HEK293T (cell line): ENCODE data around the gene PAK4.

Experiments
- CTCF ChIA-PET: fragments of 350-600 bp; formaldehyde crosslinking; extraction: SDS; loops from one replicate; lab custom pipeline; 2021; ENCODE audit warnings: antibody characterized with exemption, inconsistent platforms; lab: Yijun Ruan, JAX
- POLR2A ChIA-PET: fragments of 350-600 bp; formaldehyde crosslinking; extraction: SDS; loops from one replicate; lab custom pipeline; 2020; ENCODE audit warnings: antibody characterized with exemption, inconsistent platforms; lab: Yijun Ruan, JAX
- DNase-seq: peaks from one replicate; pipeline ENCODE4 v3.0.0; 2012; ENCODE audit warnings: mixed read lengths; ENCODE audit errors: extremely low spot score
- ARNT ChIP-seq: fragments of 450-650 bp; IDR thresholded peaks from 2 replicates; pipeline ENCODE4 v1.6.1; 2017; ENCODE audit warnings: mild to moderate bottlenecking
- BHLHE40 ChIP-seq: fragments of 450-650 bp; IDR thresholded peaks from 2 replicates; pipeline ENCODE4 v1.6.1; 2016; ENCODE audit warnings: mild to moderate bottlenecking, moderate library complexity, borderline replicate concordance
- CTBP1 ChIP-seq: fragments of 450-650 bp; IDR thresholded peaks from 2 replicates; pipeline ENCODE4 v1.6.1; 2016; ENCODE audit warnings: borderline replicate concordance
- FOXA1 ChIP-seq: fragments of 450-650 bp; IDR thresholded peaks from 2 replicates; pipeline ENCODE4 v1.6.1; 2016; ENCODE audit warnings: mild to moderate bottlenecking
- HDGF ChIP-seq: fragments of 450-650 bp; IDR thresholded peaks from 2 replicates; pipeline ENCODE4 v1.6.1; 2017; ENCODE audit warnings: antibody characterized with exemption, borderline replicate concordance
- L3MBTL2 ChIP-seq: fragments of 450-650 bp; conservative IDR thresholded peaks from 2 replicates; pipeline ENCODE4 v1.6.1; 2016; ENCODE audit warnings: mild to moderate bottlenecking
- LEF1 ChIP-seq: fragments of 450-650 bp; IDR thresholded peaks from 2 replicates; pipeline ENCODE4 v1.6.1; 2017; ENCODE audit warnings: mild to moderate bottlenecking, borderline replicate concordance
- NFRKB ChIP-seq: fragments of 450-650 bp; IDR thresholded peaks from 2 replicates; pipeline ENCODE4 v1.6.1; 2016; ENCODE audit warnings: mild to moderate bottlenecking, moderate library complexity
- SP1 ChIP-seq: fragments of 450-650 bp; IDR thresholded peaks from 2 replicates; pipeline ENCODE4 v1.6.1; 2017
- SUZ12 ChIP-seq: fragments of 450-650 bp; IDR thresholded peaks from 2 replicates; pipeline ENCODE4 v1.6.1; 2016; ENCODE audit warnings: mild to moderate bottlenecking
- TARDBP ChIP-seq: fragments of 450-650 bp; IDR thresholded peaks from 2 replicates; pipeline ENCODE4 v1.6.1; 2016
- ZNF384 ChIP-seq: fragments of 450-650 bp; IDR thresholded peaks from 2 replicates; pipeline ENCODE4 v1.6.1; 2016
- TF ChIP-seq, protein P1 (sequence below): fragments of 450-650 bp; IDR thresholded peaks from 2 replicates; pipeline ENCODE4 v1.6.1; 2016

PAK4 gene

DNA sequence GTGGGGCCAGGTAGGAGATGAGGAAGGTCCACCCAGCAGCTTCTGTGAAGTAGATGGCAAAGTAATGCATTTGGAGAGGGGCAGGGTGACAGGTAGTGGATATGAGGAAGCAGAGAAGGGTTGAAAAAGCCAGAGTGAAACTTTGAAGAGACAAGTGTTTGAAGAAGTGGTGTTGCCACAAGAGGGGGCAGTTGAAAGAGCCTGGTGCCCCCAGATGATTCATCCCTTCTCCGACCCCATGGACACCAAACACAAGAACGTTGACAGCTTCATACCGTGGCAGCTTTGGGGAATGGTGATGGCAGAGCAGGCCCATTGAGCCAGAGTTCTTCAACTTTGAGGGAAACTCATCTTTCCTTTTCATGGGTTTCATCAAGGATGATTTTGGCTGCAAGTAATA is 99.3 kb downstream of the PAK4 start:
- no peak for TF ChIP-seq ZNF384
- no peak for TF ChIP-seq NFRKB
- TF ChIP-seq CTBP1, result no peak
- TF ChIP-seq SUZ12, result no peak
- TF ChIP-seq, protein P1, sequence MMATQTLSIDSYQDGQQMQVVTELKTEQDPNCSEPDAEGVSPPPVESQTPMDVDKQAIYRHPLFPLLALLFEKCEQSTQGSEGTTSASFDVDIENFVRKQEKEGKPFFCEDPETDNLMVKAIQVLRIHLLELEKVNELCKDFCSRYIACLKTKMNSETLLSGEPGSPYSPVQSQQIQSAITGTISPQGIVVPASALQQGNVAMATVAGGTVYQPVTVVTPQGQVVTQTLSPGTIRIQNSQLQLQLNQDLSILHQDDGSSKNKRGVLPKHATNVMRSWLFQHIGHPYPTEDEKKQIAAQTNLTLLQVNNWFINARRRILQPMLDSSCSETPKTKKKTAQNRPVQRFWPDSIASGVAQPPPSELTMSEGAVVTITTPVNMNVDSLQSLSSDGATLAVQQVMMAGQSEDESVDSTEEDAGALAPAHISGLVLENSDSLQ, result no peak
- TF ChIP-seq SP1, result no peak
- no peak for TF ChIP-seq ARNT
- no peak for TF ChIP-seq HDGF
- TF ChIP-seq LEF1, result no peak
- no peak for TF ChIP-seq TARDBP
- TF ChIP-seq BHLHE40, result no peak
- no peak for TF ChIP-seq L3MBTL2
- TF ChIP-seq FOXA1, result no peak
- CTCF ChIA-PET, result no interaction called here
- DNase-seq, result no peak
- POLR2A ChIA-PET, result no interaction called here
